HG03575 (cell line): ENCODE results near the gene CYTH1.

Experiments
- ATAC-seq: cut with Tn5 transposase; IDR thresholded peaks from one replicate; pipeline ENCODE4 v1.9.1; 2021; ENCODE audit not compliant: unreplicated experiment, insufficient number of reproducible peaks, low FRiP score; ENCODE audit errors: extremely low read depth

CYTH1 gene

DNA sequence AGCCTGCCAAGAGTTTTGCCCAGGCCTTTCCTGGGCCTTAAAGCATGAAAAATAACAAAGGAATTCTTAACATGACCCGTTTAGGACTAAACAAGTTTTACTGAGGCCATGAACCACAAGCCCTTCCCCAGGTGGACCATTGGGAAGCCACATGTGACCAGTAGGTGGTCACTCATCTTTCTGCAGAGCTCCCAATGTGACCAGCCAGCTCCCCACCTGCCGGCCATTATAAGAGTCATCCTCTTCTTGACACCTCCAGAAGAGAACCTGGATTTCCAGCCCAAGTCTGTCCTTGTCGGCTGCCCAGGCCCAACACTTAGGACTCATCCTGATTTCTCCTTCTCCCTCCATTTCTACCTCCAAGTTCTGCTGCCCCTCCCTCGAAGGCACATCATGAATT lies 113.2 kb downstream of the CYTH1 start:
- ATAC-seq, result no peak

DNA sequence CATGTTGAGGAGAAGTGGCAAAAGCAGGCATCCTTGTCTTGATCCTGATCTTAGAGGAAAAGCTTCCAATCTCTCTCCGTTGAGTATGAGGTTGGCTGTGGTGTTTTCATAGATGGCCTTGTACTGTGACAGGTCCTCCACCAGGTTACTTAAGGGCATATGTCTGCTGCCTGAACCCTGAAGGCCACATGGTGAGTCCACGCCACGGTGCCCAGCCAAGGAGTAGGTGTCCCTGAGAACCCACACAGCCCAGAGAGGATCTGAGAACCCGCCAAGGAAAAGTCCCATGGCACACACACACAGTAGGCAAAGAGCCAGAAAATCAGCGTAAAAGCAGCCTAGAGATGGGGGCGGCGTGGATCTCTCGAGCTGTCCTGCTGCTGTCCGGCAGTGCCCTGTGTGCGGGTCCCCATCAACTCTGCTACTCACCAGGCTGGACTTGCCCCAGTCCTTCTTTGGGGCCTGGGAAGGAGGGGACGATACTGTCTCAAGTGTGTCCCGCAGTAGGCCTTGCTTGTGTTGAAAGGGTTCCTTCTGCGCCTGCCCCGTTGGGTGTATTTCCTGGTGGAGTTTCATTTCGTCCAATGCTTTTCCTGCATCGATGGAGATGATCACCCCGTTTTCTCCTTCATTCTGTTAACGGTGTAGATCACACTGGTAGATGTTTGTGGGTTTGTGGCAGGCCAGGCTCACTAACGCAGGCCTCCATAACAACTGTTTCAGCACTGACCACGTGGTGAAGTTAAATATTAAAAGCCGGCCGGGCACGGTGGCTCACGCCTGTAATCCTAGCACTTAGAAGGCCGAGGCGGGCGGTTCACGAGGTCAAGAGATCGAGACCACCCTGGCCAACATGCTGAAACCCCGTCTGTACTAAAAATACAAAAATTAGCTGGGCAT lies 114.1 kb downstream of the CYTH1 start:
- no peak for ATAC-seq

DNA sequence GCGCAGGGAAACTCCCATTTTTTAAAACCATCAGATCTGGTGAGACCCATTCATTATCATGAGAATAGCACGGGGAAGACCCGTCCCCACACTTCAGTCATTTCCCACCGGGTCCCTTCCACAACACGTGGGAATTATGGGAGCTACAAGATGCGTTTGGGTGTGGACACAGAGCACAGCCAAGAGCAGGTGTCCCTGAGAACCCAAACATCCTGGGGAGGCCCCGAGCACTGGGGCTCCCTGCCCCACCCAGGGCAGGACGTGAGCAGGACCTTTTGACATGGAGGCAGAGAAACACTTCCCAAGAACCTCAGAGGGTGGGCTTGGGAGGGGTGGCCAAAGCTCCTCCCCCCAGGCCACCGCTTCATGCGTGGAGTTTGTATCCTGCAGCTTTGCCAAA lies 115.0 kb downstream of the CYTH1 start:
- ATAC-seq, result no peak

DNA sequence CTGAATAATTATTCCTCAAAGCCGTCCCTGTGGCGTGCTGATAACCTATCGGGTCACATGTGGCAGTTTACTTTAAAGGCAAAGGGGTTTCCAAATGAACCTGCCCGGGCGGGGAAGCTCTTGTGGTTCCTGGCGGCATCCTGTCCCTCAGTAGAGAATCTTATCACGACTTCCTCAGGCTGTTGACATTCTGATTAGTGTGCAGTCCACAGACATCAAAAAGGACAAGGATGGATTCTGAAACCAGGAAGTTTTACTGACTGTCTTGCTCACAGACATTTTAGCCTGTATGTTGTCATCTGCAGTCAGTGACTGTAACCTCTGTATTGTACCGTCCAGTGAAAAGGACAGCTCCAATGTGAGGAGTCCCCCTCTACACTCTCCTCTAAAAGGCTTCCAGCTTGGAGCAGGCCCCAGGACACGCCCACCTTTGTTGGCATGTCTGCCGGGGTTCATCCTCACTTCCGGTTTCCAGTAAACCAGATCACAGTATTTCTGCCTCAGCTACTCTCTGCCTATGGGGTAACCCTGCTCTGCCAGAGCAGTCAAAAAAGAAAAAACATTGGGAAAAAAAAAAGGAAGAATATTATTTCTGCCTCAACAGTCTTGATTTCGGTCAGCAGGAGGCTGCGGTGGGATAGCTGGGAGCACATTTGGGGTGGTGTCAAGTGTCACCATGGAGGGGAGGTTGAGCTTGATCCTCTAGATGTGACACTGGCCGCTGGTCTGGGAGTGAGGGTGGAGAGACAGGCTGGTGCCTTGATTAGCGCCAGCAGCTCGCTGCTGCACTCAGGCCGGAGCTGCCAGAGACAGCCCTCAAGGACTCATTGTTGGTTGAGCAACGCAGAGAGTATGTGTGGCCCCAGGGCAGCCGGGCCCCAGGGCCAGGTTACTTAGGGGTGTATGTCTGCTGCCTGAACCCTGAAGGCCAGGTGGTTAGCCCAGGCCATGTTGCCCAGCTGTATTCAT lies 115.8 kb downstream of the CYTH1 start:
- ATAC-seq, result no peak

DNA sequence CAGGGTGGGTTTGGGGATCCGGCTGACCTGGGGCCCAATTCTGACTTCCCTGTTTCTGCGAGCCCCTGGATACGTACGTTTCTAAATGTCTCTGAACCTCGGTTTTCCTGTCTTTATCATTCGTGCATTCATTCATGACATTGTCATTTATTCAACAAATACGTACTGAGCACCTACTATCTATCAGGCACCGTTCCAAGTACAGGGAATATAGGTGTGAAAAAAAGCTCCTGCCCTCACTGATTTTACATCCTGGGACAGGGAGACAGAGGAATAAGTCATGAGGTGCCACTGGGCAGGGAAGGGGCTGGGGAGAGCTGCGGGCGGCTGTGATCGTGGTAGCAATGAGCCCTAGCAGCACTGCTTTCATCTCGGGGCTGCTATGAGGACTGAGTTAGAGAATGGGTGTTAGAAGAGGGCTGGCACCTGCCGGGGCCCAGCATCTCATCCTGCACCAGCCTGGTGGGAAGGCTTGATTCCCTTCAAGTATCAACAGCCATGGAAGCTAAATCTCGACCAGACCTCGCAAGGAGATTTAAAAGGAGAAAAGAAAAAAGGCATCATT lies 116.6 kb downstream of the CYTH1 start:
- no peak for ATAC-seq

DNA sequence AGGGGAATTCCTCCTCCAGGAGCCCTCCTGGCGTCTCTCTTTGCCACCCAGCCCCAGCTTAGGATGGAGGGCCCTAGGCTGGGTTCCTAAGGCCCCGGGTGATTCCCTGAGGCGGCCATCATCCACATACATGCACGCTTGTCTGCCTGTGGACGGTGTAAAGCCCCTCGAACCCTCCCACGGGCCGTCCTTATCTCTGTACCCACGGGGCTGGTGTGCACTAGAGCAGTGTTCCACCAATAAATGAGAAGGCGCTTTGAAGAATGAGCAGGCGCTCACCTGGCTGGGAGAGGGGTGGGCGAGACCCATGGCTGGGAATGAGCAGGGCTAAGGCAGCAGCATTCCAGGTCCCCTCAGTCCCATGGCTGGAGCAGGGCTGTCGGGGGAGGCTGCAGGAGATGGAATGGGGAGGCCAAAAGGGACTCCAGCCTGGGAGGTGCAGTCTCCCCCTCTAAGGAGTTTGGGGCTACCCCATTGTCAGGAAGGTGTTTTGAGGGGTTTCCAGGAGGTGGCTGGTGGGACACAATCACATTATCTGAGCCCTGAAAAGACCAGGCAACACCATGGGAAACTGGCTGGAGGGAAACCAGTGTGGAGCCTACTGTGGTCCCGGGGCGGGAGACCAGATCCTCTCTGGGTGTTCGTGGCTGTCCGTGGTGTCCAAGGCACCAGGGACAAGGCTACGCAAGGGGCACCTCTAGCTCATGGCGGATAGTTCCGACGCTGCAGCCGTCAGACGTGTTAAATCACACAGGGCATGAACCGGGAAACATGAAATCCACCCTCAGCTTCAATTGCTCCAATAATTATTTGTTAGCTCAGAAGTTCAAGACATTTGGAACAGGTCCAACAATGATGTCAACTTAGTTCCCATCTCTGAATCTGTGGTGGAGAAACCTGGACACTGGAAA lies 117.3 kb downstream of the CYTH1 start:
- ATAC-seq, result no peak

DNA sequence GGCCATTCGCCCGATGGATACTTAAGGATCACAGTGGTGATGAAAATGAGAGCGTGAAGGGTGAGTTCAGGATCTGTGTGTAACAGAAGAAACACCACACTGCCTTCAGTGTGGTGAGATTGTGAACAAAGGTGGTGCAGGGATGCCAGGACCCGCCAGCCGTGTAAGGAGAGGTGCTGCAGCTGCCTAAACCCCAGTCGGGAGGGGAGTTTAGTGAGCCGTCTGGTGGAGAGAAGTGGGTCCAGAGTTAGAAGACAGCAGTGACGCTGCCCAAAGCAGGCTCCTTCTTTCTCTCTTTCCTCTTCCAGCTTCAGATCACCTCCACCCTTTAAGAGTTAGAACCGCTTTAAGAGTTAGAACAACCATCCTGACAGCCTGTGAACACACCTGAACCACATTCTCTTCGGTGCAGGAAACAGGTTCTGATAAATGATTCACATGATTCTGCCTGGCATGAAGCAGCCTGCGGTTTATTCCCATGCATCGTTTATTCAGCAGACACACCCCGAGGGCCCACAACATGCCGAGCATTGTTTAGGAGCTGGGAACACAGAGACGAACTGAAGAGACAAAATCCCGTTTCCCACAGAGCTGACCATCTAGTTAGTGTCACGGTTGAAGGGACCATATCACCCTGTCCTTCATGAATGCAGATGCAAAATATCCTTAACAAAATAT lies 120.8 kb downstream of the CYTH1 start:
- no peak for ATAC-seq

DNA sequence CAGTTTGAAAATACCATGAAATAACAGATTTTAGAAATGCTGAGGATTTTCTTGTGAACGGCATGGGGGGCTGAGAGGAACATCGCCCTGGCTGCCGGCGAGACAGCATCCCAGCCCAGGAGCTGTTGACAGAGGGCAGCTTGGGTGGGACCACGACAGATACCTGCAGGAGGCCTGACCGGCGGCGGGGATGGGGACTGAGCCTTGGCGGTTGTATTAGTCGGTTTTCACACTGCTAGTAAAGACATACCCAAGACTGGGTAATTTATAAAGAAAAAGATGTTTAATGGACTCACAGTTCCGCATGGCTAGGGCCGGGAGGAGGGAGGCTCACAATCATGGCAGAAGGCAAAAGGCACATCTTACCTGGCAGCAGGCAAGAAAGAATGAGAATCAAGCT lies 122.5 kb downstream of the CYTH1 start:
- no peak for ATAC-seq

DNA sequence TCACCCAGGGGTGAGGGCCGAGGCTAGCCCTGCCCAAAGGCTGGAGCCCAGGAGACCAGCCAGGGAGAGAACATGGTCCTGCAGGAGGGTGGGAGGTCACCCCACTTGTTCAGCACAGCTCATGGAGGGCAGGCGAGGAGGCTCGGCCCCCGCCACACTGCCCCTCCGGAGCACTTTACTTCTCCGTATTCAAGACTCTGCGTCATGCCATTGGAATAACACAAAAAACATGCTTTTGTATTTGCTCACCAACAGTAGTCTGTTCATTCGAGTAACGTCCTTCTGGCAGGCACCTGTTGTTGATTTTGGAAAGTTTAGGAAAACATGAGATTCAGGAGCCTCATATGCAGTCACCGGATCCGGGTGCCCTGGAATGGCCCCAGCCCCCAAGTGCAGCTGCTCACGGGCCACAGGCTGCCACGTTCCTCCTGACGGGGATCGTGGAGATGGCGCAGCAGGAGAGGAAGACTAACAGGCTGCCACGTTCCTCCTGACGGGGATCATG lies 123.7 kb downstream of the CYTH1 start:
- no peak for ATAC-seq

DNA sequence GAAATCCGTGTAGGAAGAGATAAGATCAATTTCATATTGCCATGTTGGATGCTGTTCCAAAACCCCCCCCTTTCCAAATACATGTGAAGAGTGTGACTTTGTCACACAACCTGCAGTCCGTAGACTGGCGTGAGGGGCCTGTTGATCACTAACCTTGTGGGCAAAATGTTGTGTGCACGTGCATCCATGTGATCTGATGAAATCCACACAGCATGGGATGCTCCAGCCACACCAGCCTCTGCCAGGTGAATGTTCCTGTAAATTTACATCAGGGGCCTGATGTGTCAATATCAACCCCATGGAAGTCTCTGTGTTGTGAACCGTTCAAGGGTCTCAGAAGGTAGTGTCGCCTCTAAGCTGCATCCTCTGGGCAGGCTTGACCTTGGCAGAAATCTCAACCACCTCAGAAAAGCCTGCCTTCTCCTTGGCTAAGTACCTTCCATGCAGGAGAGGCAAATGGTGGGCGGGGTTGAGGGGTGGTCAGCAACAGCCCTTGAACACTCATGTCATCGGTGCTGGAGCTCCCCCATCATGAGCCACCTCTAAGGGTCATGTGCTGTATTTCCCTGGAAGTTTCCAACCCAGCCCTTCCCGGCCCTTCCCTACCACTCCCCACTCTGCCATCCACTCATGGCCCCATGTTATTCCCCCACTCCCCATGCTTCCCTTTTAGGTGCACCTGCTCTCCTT lies 126.7 kb downstream of the CYTH1 start:
- ATAC-seq, result no peak

DNA sequence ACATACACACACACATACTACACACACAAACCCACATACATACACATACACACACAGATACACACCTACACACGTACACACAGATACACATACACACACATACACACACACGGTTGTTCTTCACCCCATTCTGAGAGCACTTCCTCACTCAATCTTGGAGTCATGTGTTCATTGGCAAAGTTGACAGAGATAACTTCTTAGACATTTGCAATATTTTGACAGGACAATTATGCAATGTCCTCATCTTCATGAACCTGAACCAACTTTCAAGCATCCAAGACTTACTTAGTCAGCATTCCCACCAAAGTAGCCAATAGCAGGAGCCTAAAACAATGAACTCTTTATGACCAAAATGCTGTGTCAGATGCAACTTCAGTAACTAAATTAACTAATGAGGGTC lies 127.7 kb downstream of the CYTH1 start:
- no peak for ATAC-seq

DNA sequence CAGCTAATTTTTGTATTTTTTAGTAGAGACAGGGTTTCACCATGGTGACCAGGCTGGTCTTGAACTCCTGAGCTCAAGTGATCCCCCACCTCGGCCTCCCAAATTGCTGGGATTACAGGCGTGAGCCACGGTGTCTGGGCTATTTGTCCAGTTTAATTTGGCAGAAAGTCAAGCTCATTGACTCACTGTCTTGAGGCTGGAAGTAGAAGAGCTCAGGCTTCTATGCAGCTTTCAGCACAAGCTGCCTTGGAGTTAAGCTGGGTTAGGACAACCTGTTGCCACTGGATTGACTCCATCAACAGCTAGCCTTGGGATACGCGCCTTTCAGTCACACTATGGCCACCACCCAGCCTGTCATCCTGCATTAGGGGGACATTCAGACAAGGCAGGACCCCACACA lies 128.7 kb downstream of the CYTH1 start:
- no peak for ATAC-seq

DNA sequence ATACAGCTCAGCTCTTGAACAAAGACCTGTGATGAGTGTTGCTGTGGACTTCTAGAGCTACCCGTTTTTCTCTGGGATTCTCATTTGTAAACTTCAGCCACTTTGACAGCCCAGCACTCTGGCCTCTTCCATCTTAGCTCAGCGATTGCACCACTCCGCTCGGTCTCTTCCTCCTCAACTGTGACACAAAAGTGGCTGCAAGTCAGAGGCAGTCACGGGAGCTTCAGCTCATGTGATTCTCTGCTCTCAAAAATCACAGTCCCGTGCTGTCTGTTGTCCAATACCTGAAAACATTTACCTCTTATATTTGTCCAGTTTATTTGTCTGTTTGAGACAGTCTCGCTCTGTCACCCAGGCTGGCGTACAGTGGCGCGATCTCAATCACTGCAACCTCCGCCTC lies 129.2 kb downstream of the CYTH1 start:
- ATAC-seq, result no peak

DNA sequence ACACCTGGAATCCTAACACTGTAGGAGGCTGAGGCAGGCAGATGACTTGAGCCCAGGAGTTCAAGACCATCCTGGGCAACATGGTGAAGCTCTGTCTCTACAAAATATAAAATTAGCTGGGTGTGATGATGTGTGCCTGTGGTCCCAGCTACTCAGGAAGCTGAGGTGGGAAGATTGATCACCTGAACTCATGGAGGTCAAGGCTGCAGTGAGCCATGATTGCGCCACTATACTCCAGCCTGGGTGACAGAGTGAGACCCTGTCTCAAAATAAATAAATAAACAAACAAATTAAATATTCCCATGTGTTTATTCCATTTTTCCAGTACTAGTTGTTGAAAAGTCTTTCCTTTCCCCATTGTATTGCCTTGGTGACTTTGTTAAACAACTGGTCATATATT lies 130.0 kb downstream of the CYTH1 start:
- ATAC-seq, result no peak

DNA sequence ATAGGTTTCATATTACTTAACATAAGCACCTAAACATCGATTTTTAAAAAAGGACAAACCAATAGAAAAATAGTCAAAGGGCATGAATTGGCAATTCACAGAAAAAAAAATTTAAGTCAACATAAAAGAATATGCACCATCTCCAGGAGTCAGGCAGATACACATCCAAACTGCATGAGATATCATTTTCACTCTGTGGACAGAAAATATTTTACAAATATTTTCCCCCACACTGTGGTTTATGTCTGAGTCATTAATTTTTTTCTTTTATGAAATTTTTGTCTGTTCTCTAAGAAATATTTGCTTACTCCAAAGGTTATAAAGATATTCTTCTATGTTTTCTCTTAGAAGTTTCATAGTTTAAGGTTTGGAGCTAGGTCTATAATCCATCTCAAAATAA lies 130.5 kb downstream of the CYTH1 start:
- ATAC-seq, result no peak

DNA sequence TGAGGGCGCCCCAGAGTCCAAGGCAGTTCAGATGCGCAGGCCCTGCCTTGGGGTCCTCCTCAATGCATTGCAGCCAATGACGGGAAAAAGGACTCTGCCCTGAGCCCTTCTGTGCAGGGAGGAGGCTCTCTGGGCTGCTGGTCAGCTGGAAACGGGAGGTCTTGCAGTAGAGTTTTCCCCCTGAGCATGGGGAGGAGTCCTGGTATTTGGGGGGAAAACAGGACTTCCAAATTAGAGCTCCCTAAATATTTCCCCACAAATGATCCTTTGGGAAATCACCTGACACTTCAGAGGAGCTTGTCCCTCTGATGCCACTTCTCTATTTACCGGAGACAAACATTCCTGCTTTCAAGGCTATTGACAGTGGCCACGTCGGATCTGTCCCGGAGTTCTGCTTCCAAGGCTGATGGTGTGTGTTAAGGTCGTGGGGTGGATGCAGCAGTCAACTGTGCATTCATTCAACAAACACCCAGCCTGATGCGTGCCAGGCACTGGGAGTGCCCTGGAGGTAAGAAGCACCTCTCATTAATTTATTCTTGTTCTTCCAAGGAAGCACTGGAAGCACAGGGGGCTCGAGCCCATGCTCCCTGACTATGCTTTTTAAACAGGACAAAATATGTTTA lies 131.9 kb downstream of the CYTH1 start:
- no peak for ATAC-seq

DNA sequence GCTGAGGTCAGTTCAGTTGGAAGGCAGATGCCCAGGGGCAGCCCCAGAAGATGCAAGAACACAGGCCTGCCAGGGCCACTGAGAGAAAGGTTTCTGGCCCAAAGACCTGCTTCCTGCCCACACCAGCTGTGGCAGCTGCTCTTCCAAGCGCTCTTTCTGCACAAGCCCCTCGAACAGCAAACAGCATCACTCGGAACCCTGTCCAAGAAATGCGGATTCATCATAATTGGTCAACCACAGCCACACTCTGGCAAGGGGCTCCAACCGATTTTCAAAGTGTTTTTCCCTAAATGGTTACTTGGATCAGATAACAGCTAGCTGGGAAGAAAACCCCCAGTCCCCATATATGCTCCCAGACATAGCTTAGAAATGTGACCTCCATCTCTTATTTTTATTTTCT lies 133.8 kb downstream of the CYTH1 start:
- no peak for ATAC-seq
